PC-9 (cell line): ENCODE results near the gene TRIP13.

ENCODE experiments used
- EZH2 ChIP-seq: fragments of 200-600 bp; sonication (generic); IDR thresholded peaks from 2 replicates; pipeline ENCODE4 v1.8.0; 2017; ENCODE audit warnings: antibody characterized with exemption, low read depth
- TF ChIP-seq, protein P1 (sequence below): fragments of 200-600 bp; sonication (generic); conservative IDR thresholded peaks from 2 replicates; pipeline ENCODE4 v1.6.1; 2017; ENCODE audit warnings: mixed run types, antibody characterized with exemption, mild to moderate bottlenecking, moderate library complexity

DNA sequence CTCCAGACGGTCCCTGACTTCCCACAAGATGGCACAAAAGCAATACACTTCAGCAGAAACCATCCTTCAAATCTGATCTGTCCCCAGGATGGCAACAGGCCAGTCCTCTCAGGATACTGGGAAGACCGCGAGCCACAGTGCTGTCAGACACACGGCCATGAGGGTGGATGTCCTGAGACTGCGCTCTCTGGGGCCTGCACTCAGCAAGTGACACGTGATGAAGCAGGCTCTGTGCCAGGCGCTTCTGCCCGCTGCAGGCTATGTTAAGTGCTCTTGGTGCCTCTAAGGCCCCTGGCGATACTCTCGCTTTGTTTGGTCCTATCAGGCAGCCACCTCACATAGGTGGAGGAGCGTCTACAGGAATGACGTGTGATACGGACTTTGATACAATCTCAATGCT lies 7.2 kb upstream of the TRIP13 start:
- TF ChIP-seq, protein P1, sequence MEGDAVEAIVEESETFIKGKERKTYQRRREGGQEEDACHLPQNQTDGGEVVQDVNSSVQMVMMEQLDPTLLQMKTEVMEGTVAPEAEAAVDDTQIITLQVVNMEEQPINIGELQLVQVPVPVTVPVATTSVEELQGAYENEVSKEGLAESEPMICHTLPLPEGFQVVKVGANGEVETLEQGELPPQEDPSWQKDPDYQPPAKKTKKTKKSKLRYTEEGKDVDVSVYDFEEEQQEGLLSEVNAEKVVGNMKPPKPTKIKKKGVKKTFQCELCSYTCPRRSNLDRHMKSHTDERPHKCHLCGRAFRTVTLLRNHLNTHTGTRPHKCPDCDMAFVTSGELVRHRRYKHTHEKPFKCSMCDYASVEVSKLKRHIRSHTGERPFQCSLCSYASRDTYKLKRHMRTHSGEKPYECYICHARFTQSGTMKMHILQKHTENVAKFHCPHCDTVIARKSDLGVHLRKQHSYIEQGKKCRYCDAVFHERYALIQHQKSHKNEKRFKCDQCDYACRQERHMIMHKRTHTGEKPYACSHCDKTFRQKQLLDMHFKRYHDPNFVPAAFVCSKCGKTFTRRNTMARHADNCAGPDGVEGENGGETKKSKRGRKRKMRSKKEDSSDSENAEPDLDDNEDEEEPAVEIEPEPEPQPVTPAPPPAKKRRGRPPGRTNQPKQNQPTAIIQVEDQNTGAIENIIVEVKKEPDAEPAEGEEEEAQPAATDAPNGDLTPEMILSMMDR: no peak
- TF ChIP-seq EZH2: no peak
